CMK (cell line): ENCODE results near the gene ERMP1.

Source experiments
- DNase-seq: peaks from one replicate; pipeline ENCODE4 v3.0.0-alpha.2; 2010; ENCODE audit warnings: low read depth

Gene ERMP1

DNA sequence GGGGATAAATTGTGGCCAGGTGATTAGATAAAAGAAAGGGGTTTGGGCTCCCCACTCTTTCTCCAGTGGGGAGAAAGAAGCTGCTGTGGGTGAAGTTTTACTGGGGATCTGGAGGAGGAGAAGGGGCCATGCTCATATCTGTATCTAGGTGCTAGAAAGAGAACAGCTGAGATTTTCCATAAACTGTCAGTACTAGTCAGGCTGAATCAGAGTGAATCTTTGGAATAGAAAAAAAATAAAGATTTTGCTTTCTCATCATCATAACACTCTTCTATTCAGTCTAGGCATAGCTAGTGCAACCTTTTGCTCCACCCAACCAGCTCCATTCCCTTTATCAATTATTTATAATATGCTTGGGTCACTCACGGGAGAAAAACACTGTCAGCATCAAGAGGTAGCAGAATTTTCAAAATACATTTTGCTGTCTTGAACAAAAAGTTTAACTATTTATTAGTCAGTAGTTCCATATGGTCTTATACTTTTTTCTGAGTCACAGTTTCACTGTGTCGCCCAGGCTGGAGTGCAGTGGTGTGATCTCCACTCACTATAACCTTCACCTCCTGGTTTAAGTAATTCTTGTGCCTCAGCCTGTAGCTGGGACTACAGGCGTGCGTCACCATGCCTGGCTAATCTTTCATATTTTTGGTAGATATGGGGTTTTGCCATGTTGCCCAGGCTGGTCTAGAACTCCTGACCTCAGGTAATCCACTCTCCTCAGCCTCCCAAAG, 21.3 kb upstream of the ERMP1 start:
- DNase-seq = no peak

DNA sequence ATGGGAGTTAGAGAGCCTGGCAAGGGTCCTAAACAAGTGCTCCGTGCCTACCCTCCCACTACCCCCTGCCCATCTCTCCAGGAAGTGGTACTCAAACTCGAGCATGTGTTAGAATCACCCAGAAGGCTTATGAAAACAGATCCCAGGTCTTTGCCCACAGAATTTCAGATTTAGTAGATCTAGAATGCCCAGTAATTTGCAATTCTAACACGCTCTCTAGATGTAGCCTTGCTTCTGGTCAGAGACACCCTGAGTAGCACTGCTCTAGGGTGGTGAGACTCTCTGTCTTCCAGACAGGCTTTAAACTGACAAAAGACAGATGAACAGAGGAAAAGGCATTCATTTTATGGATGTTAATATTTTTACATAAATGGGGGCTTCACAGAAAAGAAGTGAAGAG, 20.7 kb upstream of the ERMP1 start:
- DNase-seq = no peak

DNA sequence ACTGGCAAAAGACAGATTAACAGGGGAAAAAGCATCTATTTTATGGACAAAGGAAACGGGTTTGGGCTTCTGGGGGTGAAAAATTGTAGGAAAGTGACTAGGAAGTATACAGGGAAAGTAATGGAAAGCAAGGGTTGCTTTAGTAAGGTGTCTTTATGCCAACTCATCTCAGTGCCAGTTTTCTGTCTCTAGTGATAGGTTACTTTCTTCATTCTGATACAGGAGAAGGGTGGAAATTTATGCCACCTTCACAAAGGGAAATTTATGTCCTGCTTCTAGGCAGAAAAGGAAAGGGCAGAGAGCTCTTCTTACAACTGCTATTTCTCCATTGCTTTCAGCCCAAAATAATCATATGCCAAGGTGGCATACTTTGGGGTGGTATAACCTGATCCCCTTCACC, 20.1 kb upstream of the ERMP1 start:
- DNase-seq = no peak

DNA sequence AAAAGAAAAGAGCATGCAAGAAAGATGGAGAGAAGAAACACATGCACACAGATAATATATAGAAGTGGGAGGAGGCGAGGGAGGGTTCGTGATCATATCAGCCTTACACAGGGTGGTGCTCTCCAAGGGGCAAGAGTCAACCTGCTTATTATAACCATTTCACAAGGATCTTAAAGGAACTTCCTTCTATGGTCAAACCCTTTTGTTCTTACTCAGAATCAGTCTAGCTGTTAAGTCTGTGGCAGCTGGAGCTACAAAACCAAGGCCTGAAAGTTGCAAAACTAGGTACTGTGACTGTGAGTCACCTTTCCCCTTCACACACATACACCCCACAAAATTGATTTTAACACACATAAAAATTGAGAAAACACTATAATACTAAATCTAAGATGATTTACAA, 18.5 kb upstream of the ERMP1 start:
- DNase-seq = no peak

DNA sequence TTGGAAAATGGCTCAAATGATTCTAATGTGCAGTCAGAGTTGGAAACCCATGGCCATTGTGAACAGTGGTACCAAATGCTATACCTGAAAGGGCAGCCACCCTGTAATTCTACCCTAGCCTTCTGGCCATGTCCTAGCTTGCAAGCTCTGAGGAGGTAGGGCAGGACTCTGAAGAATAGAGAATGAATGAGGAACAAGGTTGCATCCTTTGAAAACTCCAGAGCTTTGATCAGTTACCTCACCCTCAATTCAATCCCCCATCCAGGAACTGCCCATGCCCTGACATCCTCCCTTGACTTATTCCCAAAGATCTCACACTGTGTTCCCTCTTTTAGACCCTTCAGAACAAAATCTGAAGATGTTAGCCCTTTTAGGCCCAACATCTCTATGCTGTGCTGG, 17.8 kb upstream of the ERMP1 start:
- no peak for DNase-seq

DNA sequence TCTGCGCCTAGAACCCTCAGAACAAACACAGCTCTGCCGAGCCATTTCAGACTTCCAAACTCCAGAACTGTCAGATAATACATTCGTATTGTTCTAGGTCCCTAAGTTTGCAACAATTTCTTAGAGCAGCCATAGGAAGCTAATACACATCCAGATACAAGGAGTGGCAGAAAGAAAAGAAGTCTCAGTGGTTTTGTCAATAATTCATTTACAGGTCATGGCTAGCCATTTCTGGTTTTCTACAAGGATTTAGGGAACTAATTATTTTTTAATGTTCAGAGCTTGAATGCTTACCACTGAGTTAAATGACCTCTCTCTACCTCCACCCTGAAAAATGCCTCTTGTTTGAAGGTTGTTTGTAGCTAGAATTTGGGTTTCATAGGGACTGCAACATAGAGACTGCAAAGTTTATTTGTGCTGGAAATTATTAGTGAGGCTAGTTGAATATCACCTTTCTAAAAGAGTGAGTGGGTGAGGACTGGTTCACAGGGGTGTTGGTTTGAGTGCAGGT, 15.5 kb upstream of the ERMP1 start:
- no peak for DNase-seq

DNA sequence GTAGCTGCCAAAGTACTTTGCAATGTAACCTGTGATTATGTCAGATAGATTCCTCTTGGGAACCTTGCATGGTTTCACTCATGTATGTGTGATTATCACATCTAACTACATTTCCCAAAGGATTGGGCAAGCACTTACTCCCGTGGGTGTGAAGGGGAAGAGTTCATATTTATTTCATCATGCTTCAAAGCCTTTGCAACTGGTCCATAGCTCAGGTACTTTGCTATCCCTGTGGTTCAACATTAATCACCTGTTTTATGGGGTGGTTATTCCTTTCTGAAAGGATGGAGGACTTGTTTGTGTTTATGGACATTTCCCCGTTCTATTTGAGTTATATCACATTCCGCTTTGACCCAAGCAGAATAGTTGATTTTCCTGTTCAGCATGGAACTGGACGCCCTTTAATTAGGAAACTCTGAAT, 13.6 kb upstream of the ERMP1 start:
- DNase-seq = no peak

DNA sequence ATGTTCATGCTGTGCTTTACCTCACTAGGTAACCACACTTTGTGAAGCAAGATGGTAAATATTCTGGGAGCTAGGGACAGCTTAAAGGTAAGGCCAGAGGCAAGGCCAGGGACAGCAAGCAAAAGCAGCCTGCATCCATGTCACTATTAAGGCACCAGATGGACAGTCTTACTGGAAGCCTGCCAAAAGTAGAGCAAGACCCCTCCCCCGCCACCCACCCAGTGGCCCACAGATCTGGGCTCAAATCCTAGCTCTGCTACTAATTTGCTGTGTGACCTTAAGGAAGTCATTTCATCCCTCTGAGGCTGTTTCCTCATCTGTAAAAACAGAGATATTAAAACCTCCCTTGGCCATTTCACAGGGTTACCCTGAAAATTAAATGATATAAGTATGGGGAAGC, 13.2 kb upstream of the ERMP1 start:
- DNase-seq = no peak

DNA sequence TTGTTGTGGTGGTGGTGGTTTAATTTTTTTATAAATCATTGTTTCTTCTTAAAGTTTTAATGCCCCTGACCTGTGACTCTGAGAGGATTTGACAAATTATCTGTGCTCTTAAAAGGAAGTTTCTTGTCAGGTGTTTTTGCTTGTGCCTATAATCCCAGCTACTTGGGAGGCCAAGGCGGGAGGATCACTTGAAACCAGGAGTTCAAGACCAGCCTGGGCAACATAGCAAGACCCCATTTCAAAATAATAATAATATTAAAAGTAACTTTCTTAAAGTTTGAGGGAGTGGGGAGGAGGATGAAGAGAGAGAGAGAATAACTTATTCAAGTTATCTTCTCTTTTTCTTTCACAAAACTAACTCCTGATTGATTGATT, 12.2 kb upstream of the ERMP1 start:
- DNase-seq = no peak

DNA sequence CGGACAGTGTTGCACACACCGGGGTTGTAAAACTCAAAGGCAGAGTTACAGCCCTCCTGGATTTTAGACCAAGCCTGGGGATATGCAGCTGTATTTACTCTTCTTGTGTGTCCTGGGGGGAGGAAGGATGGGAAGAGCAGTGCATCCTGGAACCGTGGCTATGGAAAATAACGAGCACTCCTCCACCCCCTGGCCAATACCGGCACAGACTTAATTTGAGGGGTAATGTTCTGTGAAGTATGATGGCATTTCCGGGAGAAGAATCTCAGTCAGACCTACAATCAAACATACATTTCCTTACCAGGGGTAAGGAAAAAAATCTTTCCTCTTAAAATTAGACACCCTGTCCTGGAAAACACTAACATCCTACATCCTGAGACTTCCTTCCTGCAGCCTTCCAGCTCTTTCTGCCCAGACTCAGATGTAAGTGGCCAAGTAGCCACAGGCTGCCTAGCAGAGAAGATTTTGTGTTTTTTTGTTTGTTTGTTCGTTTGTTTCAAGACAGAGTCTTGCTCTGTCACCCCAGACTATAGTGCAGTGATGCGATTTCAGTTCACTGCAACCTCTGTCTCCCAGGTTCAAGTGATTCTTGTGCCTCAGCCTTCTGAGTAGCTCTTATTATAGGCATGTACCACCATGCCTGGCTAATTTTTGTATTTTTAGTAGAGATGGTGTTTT, 11.0 kb upstream of the ERMP1 start:
- DNase-seq = no peak

DNA sequence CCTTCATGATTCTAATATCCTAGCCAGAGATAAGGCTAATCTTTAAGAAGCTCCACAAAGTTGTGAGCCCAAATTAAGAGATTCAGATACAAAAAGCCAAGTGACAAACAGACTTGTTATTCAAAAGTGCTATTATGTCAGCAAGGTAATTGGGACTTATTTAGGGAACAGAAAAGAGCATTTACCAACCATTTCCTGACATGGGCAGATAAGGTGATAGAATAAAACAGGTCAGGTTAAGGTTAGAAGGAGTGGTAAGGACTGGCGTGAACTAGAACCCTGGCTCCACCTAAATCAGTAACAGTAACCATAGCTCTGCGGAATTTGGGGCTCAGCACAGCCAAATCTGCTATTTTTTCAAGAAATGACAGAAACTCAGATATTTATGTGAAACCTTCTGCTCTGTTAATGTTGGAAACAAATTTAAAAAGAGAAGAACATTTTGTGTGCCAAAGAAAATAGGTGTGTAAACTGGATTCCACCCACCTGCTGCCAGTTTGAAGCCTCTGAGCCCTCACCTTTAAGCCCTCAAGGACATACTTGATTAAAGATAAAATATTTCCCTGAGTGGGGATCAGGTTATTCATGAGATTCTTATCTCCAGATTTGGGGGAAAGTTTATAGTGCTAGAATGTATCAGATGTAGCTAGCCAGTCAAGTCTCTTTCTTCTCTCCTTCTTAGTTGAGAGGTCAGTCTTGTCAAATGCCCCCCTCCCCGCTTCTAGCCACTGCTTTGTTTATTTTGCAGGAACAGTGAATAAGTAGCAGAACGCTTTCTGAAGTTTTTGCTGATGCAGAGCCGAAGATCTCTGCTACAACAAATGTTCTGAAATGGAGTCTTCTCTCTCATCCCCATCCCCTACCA, 10.2 kb upstream of the ERMP1 start:
- DNase-seq = no peak

DNA sequence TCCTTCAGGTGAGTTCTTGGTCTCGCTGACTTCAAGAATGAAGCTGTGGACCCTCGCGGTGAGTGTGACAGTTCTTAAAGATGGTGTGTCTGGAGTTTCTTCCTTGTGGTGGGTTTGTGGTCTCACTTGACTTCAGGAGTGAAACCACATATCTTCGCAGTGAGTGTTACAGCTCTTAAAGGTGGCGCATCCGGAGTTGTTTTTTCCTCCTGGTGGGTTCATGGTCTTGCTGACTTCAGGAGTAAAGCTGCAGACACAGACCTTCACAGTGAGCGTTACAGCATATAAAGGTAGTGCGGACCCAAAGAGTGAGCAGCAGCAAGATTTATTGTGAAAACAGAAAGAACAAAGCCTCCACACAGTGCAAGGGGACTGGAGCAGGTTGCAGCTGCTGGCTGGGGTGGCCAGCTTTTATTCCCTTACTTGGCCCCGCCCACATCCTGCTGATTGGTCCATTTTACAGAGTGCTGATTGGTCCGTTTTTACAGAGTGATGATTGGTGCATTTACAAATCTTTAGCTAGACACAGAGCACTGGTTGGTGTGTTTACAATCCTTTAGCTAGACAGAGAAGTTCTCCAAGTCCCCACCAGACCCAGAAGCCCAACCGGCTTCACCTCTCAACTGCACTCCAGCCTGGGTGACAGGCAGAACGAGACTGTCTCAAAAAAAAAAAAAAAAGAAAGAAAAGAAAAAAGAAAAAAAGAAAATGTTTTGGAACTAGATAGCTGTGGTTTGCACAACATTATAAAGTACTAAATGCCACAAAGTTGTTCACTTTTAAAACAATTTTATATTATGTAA, 9.1 kb upstream of the ERMP1 start:
- no peak for DNase-seq

DNA sequence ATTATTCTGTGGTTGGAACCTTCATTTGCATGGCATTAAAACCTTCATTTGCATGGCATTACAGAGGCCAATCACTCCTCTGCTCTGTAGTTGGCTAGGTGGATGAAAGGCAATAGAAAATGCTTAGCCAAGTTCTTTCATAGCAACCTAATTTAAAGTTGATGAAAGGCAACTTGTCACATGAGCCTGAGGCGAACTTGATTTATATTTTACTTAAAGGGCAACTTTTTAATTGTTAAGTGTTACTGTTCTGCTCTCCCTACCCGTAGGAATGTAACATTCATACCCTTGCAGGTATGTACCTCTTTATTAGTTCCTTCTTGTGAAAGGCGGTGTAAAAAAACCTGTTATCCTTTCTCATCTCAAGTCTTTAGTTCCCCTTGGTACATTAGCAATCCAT, 7.9 kb upstream of the ERMP1 start:
- DNase-seq = no peak

DNA sequence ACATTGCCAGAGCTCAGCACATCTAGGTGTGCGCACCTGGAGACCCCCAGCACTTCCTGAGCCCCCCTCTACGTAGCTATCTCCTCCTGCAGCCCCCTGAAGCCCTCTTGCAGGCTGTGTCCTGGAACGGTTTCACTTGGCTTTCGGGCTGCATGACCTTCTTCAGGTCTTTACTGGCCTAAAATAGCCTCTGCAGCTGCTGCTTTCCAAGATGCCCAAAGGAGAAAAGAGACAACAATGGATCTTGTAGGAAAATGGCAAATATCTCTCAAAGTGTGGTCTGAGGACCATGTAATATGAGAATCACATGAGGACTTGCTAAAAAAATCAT, 6.6 kb upstream of the ERMP1 start:
- no peak for DNase-seq

DNA sequence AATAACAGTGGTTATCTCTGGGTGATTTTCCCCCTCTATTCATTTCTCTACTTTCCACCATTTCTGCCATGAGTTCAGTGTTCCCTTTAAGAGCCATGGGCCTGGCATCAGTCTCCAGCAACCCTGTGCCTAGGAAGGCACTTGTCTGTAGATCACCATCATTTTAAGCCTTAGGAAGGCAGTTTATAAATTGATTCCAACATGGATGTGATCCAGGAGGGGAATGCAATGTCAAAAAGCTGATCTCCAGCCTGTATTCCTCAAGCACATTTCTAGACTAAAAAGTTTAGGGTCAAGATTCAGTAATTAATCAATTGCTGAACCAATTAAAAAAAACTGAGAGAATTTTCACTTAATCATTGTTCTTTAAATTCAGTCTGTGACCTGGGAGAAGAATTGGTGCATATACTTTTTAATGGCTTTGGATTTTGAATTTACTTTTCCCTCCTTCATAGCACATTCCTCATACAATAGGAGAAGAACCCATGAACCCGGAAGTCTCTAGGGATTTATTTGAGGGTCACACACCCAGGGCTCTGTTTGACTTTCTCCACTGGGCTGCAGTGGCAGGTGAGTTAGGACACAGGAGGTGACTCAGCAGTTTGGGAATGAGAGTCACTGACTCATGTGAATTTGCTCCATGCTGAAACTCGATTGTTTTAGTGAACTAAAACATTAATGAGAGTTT, 6.1 kb upstream of the ERMP1 start:
- DNase-seq = no peak

DNA sequence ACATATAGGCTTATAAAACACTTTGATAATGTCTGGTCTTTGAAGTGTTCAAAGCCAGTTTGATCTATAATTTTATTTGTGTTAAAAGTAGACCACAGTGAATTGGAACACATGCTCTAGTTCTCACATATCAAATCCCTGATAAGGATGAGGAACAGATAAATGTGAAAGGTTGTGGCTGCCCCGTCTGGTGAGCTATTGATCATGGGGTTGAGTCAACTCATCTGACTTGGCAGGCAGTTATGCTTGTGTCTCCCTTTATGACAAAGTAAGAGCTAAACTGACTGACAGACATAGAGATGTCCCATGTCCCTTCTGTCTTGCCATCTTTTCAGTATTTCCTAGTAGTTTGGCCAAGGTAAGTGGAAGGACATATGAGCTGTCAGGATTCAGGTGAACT, 2.9 kb upstream of the ERMP1 start:
- DNase-seq = no peak

DNA sequence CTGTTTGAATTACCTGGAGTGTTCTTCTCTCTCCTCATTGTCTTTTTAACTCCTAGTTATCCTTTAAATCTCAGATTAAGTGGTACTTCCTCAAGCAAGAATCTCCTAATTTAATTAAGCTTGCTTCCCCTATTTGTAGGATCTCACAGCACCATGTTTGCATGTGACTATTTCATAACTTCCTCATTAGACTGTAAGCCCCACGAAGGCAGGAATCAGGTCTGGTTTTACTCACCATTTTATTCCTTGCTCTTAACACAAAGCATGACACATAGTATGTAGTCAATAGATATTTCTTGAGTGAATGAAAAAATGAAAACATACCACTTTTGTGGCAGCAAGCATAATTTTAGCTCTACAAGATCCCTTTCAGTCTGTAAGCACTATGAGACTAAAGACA, 1.3 kb upstream of the ERMP1 start:
- DNase-seq = no peak

DNA sequence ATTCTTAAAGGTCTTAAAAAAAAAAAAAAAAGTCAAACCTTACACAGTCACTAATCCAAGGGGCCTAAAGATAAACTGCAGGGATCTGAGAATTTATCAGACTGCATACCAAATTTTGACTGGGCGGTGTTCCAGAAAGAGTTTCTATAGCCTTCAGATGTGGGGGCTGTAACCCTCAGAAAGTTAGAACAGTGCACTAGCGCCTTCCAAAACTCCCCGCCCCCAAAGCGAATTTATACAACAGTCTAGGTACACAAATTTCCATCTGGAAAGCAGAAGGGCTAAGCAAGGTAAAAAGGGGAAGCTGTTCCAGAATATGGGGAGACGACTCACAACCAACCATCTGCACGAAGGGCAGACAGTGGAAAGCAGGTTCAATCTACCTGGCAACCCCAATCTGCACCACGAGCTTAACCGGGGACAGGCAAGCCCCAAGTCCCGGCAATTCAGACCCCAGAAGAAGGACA, 813 bp downstream of the ERMP1 start:
- DNase-seq = no peak

DNA sequence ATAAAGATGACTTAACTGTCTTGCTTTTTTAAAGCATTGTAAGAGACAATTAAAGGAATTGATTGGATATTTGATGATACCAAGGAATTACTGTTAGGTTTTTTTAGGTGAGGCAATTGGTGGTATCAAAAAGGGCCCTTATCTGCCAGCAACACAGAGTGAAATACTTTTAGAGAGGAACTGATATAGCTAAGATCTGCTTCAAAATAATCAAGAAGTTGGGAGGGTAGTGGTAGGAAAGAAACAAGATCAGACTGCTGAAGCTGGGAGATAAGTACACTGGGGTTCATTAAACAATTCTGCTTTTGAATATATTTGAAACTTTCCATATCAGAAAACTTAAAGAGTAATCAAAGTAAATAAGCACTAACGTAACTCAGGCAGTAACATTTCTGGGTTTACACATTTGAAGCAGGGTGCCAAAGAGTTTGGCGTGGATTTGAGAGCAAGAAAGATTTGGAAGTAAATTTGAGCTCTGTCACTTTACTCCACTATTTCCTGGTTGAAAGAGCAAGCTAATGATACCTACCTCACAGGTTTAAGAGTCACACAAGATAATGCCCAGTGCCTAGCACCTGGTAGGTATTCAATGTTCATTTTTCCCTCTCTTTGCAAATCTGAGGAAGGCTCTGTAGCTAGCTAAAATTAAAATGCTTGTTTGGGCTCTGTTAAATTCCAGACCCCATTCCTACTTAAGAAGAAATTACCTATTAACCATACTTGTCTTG, 6.9 kb downstream of the ERMP1 start:
- DNase-seq = no peak

DNA sequence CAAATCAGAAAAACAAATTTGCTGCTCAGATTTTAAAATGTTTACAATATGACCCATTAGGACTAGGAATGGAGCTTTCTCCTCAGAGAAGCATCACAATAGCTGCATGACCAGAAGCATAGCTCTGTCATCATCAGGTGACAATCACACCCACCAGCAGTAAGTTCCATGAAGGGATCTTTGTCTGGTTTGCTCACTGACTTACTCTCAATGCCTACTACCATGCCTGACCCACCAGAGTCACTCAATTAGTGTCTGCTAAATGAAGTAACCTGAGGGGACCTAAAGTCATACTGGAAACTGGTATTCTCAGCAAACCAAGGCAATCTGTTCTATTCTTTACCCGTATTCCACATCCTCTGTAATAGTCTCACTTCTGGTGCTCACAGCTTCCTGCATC, 7.7 kb downstream of the ERMP1 start:
- DNase-seq = no peak

DNA sequence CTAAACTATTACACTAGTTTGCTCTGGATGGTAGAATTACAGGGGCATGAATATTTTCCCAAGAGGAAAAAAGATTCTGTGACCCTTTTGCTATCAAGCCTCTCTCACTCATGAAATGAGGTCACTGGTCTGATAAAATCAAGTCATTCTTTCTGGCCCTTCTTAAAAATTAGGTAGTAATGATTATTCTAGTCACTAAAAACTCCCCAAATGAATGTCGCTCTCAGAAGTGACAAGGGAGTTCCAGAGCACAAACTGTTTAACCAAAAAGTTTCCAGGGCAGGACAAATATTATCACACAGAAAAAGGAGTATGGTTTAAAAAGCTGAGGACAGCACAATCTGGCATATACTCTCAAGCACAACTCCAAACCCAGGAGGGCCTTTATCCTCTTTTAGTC, 12.5 kb downstream of the ERMP1 start:
- no peak for DNase-seq
